ENCODE results near the gene KNSTRN. TPM values are rescaled to one million over a fixed set of nuclear protein-coding genes. Genes with fewer than 3 reads are reported as not detected.

Gene KNSTRN
- total and polyA plus RNA-seq, 2 of the 8 experiments (the other 6 are each of a cell fraction or from before 2014, with no cell fraction given): 25.1 to 79.4 TPM

GRCh38 chr15:40337597-40337996 lies 44.9 kb upstream of the KNSTRN start (continued):
- TF ChIP-seq CTCF (IDR thresholded peaks at IDR 0.05; ENCODE audit: control extremely low read depth in 1 of 3, insufficient read depth in 1 of 3, low read depth in 1 of 3, low read length in 3 of 3) (no peak), CBX8 (IDR thresholded peaks at IDR 0.05; ENCODE audit: borderline replicate concordance, low read depth, low read length) (no peak), EZH2 (IDR thresholded peaks at IDR 0.05; ENCODE audit: low read depth, low read length, severe bottlenecking) (no peak), E2F6 (IDR thresholded peaks at IDR 0.05) (no peak), TBP (IDR thresholded peaks at IDR 0.05; ENCODE audit: low read depth, low read length) (no peak), SP2 (IDR thresholded peaks at IDR 0.05; ENCODE audit: low read length) (no peak)

Measured in H1 (cell line).